ENCODE results near the gene GOLPH3L. TPM values are rescaled to one million over a fixed set of nuclear protein-coding genes. Genes with fewer than 3 reads are reported as not detected.
A peak's percentile ranks its signal among the peaks of the same experiment; 100 is the strongest.
"Not testable (repeated sequence)": the region's sequence is repeated elsewhere in the genome, so short reads cannot be mapped to it uniquely, and the experiment has no call there.

Gene GOLPH3L
- total RNA-seq, 4 donors from 2014 or later, result 12.4 to 19.5 (median 17.9) TPM

GRCh38 chr1:150610576-150610975 is 86.4 kb downstream of the GOLPH3L start:
- ATAC-seq (ENCODE audit: low FRiP score), result no peak
- TF ChIP-seq CTCF (IDR thresholded peaks at IDR 0.05), result no peak
- no peak for DNase-seq (ENCODE audit: low spot score)

- ATAC-seq (ENCODE audit: low FRiP score) (no peak), DNase-seq (ENCODE audit: low spot score) (no peak)
Observed at GRCh38 chr1:150609732-150610131, 87.2 kb downstream of the GOLPH3L start.

GRCh38 chr1:150606463-150607142 is 90.4 kb downstream of the GOLPH3L start:
- TF ChIP-seq CTCF (IDR thresholded peaks at IDR 0.05), result no peak
- DNase-seq (ENCODE audit: low spot score) (no peak), ATAC-seq (ENCODE audit: low FRiP score) (no peak)

More at GRCh38 chr1:150609732-150610131, 87.2 kb downstream of the GOLPH3L start:
- TF ChIP-seq CTCF (IDR thresholded peaks at IDR 0.05), result no peak

- not testable (repeated sequence) for ATAC-seq (ENCODE audit: low FRiP score); DNase-seq (ENCODE audit: low spot score)
Observed at GRCh38 chr1:150605451-150605731, 91.6 kb downstream of the GOLPH3L start.

- ATAC-seq (ENCODE audit: low FRiP score) (peak; percentile 9), DNase-seq (ENCODE audit: low spot score) (no peak)
- TF ChIP-seq CTCF (IDR thresholded peaks at IDR 0.05), result no peak
Observed at GRCh38 chr1:150604226-150604588, 92.7 kb downstream of the GOLPH3L start.

- ATAC-seq (ENCODE audit: low FRiP score), result no peak
- no peak for DNase-seq (ENCODE audit: low spot score)
- TF ChIP-seq CTCF (IDR thresholded peaks at IDR 0.05), result no peak
Observed at GRCh38 chr1:150603711-150604110, 93.2 kb downstream of the GOLPH3L start.

- DNase-seq (ENCODE audit: low spot score), result not testable (repeated sequence)
Observed at GRCh38 chr1:150602372-150602771, 94.6 kb downstream of the GOLPH3L start.

GRCh38 chr1:150601540-150601939 is 95.4 kb downstream of the GOLPH3L start:
- no peak for ATAC-seq (ENCODE audit: low FRiP score)
- no peak for TF ChIP-seq CTCF (IDR thresholded peaks at IDR 0.05)
- no peak for DNase-seq (ENCODE audit: low spot score)

More at GRCh38 chr1:150602372-150602771, 94.6 kb downstream of the GOLPH3L start:
- not testable (repeated sequence) for ATAC-seq (ENCODE audit: low FRiP score)

- not testable (repeated sequence) for DNase-seq (ENCODE audit: low spot score); ATAC-seq (ENCODE audit: low FRiP score)
Observed at GRCh38 chr1:150598346-150598745, 98.6 kb downstream of the GOLPH3L start.

All from omental fat pad (tissue), 4 donors.